Activated effector memory CD4-positive, alpha-beta T cell treated with anti-CD3 and anti-CD28 coated beads, Interleukin-2, amount 50 U/mL, for 16 hours (primary cell): ENCODE results near the gene LAMP1.
"Not testable (repeated sequence)": the region's sequence is repeated elsewhere in the genome, so short reads cannot be mapped to it uniquely, and the experiment has no call there.

Experiments
- DNase-seq: peaks from one replicate; pipeline ENCODE4 v3.0.0-alpha.2; 2020

LAMP1 gene, protein sequence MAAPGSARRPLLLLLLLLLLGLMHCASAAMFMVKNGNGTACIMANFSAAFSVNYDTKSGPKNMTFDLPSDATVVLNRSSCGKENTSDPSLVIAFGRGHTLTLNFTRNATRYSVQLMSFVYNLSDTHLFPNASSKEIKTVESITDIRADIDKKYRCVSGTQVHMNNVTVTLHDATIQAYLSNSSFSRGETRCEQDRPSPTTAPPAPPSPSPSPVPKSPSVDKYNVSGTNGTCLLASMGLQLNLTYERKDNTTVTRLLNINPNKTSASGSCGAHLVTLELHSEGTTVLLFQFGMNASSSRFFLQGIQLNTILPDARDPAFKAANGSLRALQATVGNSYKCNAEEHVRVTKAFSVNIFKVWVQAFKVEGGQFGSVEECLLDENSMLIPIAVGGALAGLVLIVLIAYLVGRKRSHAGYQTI

GRCh38 chr13:113296823-113297369 is at the start of gene LAMP1:
Gene LAMP1 (plus strand): TSS chr13:113297239. CDS start chr13:113297435, 196 bp downstream.
- DNase-seq, result peak; percentile 99

DNA sequence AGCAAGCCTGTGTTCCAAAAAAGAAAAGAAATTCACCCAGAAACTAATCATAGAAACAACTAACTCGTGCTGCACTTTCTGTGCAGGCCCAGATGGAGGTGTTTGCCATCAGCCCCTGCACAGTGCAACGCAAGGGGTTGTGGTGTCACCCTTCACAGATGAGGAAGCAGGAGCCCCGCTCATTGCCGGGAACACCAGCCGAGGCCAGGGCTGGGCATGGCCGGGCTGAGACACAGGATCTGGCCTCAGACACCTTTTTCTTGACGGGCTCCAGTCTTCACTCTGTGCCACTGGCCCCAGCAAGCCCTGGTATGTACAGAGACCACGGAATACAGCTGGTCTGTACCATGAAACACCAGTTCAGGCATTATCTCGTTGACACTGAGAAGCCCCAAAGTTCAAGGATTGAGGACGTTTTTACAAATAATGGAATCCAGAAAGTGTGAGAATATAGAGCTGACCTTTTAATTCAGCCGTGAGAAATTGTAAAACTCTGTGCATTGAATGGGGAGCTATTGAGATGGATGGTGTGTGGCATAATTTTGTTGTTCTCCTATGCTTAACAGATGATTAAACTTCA is 44.4 kb upstream of the LAMP1 start:
- DNase-seq, result no peak

GRCh38 chr13:113257908-113258307 is 39.1 kb upstream of the LAMP1 start:
- DNase-seq, result not testable (repeated sequence)

- no peak for DNase-seq
These were observed 38.6 kb upstream of the LAMP1 start for GRCh38 chr13:113258321-113259054.

- DNase-seq, result peak; percentile 37
These were observed 36.0 kb upstream of the LAMP1 start for GRCh38 chr13:113260996-113261395.

- DNase-seq, result not testable (repeated sequence)
These were observed 34.0 kb upstream of the LAMP1 start for GRCh38 chr13:113263016-113263415.

DNA sequence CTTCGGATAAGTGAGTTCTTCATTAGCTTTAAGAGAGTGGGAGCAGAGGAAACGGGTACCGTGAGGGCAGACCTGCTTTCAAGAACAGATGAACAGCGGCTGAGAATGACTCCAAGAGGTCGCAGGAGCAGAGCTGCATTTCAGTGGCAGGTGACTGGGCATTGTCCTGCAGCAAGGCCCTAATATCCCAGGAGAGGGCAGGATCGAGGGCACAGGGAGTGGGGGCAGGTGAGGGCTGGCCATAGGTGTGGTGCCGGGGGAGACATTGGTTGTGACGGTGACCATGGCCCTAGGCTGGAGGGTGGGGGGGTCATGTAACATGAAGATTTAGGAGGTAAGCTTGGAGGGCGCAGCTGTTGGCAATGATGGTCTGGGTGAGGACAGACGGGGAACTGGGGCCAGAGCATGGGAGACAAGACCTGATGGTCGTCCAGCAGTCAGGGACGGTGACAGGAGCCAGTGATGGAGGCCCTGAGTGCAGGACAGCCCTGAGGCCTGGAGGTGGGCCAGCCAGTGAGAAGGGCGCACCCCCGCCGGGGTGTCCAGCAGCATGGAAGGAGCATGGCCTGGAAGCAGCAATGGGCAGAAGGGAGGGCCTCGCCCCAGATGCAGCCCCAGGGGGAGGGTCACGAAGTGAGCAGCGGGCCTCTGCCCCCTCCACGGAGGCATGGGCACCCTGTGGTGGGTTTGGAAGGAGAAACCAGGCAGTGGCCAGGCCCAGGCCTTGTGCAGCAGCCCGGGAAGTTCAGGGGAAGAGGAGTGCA is 29.2 kb upstream of the LAMP1 start:
- peak; percentile 57 for DNase-seq

DNA sequence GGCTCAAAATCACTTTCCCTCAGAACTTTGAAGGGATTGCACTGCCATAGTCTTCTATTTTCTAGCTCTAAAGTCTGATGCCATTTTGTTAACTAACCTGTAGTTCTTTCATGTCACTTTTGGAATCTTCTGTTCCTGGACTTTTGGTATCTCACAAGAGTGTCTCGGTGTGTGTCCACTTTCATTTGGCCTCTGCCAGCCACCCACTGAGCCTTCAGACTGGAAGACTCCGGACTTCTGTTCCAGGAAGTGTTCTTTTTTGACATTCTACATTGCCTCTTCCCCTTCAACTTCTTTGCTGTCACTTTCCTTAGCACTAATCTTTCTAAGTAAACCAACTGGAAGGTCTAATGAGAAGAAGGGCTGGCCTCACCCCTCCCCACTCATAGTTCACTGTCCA is 25.0 kb upstream of the LAMP1 start:
- peak; percentile 14 for DNase-seq

GRCh38 chr13:113272701-113273181 is 24.3 kb upstream of the LAMP1 start:
- DNase-seq, result peak; percentile 51

- DNase-seq, result no peak
These were observed 23.7 kb upstream of the LAMP1 start for GRCh38 chr13:113273321-113273720.

DNA sequence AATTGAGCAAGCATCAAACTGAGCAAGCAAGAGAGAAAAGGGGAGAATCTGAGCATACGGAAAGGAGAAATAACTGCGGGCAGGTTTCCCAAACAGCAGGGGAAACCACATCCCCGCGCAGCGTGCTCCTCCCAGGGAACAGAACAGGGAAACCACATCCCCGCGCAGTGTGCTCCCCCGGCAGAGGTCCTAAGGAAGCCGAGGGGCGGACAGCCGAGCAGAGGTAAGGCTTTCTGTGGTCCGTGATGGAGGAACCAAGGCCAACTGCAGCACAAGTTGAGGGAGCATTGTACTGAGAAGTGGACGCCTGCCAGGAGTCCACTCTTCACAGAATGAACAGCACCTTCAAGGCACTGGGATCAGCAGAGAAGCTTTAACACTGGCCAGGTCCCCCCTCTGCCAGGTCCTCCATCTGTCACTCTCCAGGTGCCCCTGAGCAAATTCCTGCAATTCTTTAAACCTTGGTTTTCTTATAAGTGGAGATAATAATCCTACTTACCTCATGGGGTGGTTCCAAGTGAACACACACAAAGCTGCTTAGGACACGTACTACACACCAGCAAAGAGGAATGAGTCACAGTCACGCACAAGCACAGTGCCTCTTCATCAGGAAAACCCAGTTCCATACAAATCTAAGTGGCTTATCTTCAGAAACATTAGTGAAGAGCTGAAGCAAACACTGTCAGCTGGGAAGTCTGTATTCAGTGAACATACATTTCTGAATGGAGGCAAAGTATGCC is 23.0 kb upstream of the LAMP1 start:
- DNase-seq, result peak; percentile 21

DNA sequence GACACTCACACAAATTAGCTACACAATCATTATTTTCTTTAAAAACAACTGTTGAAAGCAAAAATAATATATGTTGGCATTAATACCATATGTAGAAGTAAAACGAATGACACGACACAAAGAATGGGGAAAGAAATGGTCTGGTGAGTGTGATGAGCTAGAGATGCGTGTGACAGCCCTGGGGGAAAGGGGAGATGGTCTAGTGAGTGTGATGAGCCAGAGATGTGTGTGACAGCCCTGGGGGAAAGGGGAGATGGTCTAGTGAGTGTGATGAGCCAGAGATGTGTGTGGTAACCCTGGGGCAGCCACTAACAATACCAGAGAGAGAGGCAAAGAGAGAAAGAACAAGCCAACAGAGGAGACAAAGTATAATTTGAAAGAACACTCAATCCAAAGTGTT is 22.3 kb upstream of the LAMP1 start:
- peak; percentile 16 for DNase-seq

- peak; percentile 67 for DNase-seq
These were observed 21.7 kb upstream of the LAMP1 start for GRCh38 chr13:113275387-113275786.

DNA sequence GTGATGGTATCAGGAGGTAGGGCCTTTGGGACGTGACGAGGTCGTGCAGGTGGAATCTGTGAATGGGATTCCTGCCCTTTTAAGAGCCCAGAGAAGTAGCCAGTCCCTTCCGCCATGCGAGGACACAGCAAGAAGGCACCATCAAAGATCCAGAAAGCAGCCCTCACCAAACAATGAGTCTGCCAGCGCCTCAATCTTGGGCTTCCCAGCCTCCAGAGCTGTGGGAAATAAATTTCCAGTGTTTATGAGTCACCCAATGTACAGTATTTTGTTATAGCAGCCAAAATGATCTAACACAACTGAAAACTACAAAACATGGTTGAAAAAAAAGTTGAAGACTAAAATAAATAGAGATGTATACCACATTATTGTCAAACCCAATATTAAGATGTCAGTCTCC is 16.9 kb upstream of the LAMP1 start:
- no peak for DNase-seq

GRCh38 chr13:113283904-113284303 is 13.1 kb upstream of the LAMP1 start:
- DNase-seq, result no peak

- DNase-seq, result no peak
These were observed 8.2 kb upstream of the LAMP1 start for GRCh38 chr13:113288880-113289279.

DNA sequence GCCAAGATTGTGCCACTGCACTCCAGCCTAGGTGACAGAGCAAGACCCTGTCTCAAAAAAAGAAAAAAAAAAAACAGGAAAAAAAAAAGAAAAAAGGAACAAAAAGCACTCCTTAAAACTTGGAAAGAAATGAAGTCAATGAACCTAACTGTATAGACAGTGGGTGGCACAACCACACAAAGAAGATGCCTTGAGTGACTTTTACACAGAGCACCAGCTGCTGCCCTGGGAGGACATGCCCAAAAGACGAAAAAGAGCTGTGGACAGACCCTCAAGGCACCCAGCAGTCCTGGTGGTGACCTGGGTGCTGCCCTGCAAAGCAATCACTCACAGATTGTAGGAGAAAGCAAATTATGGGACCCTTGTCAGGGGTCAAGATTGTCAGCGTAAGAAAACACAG is 5.9 kb upstream of the LAMP1 start:
- DNase-seq, result no peak

DNA sequence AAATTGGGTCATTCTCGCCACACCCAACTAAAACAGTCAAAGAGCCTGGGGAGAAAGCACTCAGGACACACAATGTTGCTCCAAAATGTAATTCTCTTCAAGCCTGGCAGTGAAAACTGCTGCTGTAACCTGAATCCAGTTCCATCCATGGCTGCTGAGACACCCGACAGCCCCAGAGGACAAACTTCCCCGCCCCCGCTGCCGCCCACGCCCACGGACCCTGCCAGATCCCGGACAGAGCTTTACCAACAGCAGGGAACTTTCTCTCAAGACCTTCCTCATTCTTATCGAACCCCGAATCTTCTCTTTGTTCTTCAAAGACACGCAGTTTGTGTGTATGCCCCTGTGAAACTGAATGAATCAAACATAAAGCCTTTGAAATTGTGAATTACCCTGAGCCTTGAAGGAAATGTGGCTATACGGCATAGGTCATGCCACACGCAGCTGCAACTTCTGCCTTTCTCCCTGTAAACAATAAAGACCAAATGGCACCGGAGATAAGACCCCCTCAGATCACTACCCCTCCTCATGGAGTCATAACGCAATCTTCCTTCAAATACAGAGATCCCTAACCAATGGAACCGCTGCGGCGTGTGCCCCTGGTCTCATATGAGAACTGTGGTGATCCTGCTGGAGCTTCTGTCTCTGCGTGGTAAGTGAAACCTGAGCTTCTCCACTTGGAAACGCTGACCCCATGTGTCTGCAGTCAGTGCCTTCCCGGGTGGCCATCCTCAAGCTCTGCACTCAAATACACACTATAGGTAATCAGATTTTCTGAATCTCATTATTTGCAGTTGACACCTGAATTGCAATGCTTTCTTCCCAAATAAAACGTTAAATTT is 4.8 kb upstream of the LAMP1 start:
- DNase-seq, result peak; percentile 73

- DNase-seq, result no peak
These were observed 3.4 kb upstream of the LAMP1 start for GRCh38 chr13:113293686-113294085.

GRCh38 chr13:113295776-113296175 is 1.3 kb upstream of the LAMP1 start:
- DNase-seq, result no peak
